Activated CD4-positive, alpha-beta T cell treated with anti-CD3 and anti-CD28 coated beads, Interleukin-10, Interleukin-2, amounts not matched to agents 100 ng/mL and 50 ng/mL, durations not matched to agents 16 hours and 8 hours (primary cell): Measurements from ENCODE around the gene TLE5.
A peak's percentile ranks its signal among the peaks of the same experiment; 100 is the strongest.
"Not testable (repeated sequence)": the region's sequence is repeated elsewhere in the genome, so short reads cannot be mapped to it uniquely, and the experiment has no call there.

Source experiments
- DNase-seq: peaks from one replicate; pipeline ENCODE4 v3.0.0-alpha.2; 2020

TLE5 gene

DNA sequence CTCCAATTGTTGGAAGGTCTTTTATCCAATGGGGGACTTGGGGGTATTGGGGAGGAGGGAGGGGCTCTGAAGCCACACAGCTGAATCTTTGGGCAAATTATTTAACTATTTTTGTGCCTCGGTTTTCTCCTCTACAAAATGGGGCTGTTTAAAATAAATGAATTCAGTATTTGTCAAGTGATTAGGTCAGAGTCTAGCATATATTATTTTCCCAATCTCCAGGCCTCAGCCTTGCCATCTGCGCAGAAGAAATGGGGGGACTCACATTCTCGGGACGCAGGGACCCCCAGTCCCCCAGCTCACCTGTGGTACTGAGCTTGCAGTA lies 1.5 kb downstream of the TLE5 start:
- no peak for DNase-seq

DNA sequence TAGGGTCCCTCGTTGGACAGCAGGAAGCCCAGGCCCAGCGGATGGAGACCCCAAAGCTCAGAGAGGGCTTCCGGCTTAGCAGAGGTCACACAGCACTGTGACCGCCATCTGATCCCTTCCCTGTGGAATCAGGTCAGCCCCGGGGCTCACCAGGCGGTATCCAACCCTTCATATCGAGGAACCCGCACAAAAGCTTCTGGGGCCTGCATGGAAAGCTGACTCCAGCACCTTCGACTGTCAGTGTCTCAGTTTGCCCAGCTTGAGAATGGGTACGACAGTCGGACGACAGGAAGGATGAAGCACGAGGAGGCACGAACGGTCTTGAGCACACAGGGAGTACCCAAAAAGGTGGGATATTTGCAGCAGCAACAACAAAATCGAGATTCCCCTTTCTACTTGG lies 2.6 kb downstream of the TLE5 start:
- DNase-seq = no peak

DNA sequence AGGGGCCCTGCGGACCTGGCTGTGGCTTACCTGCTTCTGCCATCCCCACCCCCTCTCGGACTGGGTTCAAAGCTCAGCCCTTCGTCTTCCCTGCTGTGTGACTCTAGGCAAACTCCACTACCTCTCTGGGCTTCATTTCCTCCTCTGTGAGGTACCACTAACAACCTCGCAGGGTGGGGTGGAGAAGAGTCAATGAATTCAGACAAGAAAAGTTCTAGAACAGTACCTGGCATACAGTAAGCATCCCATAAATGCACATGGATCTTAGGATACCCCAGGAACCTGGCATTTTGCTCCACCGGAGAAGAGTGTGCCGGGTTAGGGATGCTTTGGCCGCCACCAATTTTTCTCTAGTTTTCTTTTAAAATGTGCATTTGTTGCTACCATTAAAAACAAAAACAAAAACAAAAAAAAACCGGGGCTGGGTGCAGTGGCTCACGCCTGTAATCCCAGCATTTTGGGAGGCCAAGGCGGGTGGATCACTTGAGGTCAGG lies 3.4 kb downstream of the TLE5 start:
- no peak for DNase-seq

DNA sequence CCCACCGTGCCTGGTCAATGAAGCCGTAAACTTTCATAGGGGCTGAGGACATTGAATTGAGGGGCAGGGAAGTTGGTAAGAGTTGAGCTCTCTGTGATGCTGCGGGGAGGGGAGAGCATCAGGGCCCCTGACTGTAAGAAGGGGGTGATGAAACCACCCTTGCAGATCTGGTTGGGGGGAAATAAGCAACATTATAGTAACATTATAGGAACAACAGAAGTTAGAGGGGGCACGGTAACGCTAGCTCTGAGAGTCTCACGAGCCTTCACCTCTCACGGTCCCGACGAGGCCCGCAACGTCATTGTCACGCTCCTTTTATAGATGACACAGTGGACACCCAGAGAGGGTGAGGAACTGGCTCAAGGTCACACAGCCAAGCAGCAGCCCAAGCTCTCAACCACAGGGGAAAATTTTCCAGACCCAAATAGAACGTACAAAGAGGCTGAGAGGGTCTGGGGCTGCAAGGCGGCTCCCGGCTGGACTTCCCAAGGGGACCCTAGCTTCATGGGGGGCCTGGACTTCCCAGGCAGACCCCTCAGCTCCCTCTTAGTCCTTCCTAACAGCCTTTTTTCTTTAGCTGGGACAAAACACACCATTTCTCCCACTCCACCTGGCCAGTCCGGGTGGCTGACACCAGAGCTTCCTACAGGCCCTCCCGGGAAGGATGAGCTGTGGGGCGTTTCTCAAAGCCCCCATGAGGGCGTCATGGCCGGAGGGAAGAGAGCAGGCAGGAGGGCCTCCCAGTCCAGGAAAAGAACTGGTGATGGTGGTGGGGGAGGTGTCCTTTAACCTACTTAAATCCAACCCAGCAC lies 4.1 kb downstream of the TLE5 start:
- no peak for DNase-seq

DNA sequence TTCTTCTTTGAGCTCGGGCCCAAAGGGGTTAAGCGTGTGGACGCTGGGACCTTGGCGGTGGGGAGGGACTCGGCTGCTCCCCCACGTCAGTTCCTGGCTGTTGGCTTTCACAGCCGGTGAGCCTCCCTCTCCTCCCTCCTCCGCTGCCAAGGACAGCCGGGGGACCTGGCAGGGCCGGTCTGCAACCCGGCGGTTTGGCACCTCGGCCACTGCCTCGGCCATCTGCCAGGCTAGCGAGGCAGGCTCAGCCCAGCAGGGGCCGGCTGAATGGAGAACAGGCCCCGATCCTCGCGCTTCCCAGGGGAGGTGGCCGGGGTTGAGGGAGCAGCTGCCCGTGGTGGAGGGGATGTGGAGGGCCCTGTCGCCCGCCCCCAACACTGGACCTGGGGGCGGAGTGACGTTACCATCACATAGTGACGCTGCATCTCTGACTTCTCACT lies 5.0 kb downstream of the TLE5 start:
- no peak for DNase-seq

DNA sequence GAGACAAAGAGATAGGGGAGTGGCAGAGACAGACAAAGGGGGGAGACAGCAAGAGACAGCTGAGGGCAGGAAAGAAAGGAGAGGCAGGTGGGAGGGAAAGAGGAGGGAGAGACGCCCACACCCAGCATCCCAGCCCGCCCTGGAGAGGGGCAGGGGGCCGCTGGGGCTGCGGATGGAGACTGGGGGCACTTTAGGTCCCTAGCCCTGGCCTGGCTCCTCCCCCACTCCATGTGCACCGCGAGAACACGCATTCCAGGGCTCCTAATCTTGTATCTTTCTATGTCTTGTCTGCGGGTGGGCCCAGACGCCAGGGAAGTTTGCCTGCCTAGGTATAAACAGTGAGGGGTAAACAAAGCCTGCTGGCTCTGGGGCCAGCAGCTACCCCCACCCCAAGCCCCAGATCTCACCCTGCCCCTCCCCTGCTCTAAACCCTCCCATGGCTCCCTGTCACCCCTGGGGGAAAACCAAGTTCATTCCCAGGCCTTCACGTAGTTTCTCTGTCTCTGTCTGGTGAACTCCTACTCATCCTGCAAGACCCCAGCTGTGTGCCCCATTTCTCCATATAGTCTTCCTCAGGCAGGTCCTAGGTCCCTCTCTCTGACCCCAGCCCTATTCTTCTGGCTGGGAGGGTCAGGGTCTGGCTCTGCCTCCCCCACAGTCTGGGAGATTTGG lies 5.7 kb downstream of the TLE5 start:
- no peak for DNase-seq

DNA sequence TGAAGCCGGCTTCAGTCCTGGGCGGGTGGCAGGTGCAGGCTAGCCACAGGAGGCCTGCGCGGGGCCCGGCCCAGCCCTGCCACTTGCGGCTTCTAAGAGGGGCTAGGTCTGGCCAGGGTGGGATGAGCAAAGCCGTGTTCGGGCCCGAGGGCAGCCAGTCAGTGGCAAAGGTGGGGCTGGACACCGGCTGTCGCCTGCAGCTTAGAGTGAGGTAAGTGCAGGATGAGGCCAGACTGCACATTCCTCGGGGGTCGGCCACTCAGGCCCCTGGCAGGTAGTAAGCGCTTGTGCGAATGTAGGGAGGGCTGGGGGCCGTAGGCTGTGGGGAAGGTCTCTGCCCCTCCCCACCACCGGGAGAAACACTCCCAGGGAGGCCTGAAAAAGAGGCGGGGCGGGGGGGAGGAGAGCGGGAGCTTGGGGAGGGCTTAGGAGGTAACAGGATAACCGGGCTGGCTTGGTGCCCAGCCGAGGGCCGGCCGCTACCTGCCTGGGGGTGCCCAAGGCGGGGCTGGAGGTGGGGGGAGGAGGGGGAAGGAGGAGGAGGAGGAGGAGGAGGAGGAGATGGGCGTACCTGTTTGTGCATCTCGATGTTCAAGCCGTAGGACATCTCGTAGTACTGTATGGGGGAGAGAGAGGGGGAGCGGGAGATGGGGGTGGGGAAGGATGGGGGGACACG lies 6.4 kb downstream of the TLE5 start:
- DNase-seq = no peak

DNA sequence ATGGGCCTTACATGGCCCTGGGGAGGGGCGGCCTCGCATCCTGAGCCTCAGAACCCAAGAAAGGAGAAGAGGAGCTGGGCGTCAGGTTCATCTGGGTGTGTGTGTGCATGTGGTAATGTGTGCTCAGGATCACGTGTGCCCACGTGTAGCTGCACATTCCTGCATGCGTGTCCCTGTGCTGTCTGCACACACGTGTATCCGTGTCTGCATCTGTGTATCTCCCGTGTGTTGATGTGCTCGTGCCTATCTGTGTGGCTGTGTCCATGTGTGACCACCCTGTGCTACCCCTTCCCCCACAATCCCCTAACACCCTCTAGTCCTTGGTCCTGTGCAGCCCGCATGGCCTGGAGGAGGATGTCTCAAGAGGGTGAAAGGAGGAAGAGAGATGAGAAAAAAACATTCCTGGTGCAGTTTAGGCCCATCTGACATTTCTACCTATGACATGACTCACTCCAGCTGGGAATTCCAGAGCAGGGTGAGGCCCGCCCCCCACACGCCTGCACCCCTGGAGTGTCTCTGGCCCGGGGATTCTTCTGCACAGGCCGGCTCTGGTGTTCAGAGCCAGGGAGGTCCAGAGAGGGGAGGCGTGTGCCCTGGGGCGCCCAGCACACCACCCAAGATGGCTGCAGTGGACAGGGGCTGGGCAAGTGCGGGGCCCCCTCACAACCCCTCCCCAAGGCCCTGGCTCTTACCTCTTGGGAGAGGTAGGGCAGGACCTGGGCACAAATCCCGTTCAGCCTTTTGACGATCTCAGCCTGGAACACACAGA lies 7.1 kb downstream of the TLE5 start:
- DNase-seq = no peak

DNA sequence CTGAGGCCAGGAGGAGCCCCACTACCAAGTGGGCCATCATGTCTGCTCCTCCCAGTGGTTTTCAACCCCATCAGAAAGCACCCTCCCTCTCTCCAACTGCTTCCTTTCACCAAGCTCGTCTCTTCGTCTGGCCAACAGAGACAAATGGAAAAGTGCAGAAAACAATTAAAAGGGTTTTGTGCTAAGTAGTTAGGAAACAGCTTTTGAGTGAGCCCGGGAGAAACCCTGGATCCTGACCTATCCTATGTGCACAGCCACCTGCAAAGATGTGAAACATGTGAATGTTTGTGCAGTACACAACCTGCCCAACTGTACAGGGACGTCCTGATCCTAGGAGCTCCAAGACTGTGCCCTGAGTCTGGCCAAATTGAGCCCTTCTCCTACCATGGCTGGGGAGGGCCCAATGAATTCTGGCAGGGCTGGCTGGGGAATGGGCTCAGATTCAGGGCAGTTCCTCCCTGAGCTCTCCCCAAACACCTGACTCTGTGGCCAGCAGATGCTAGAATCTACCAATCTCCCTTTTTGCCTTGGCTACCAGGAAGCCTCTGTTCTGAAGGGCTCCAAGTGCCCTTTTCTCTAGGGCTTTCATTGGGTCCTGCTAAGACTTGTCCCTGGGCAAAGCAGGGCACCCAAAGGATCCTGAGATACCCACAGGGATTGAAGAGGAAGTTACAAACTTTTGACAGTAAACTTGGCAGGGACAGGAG lies 7.9 kb downstream of the TLE5 start:
- no peak for DNase-seq

DNA sequence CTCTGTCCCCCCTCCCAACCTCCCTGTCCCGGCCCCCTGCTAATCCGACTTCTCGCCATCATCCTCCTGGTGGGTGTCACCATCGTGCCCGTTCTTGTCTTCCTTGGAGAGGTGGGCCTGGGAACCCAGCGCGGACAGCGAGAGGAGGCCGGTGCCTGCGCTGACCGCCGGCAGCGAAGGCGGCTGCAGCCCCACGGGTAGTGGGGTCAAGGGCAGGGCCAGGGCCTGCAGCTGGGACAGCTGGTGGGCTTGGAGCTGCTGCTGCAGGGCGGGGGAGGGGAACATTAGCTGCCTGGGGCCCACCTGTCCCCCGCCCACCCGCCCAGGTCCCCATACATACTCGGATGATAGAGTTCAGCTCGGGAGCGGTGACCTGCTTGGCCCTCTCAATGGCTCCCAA lies 8.5 kb downstream of the TLE5 start:
- DNase-seq = no peak

DNA sequence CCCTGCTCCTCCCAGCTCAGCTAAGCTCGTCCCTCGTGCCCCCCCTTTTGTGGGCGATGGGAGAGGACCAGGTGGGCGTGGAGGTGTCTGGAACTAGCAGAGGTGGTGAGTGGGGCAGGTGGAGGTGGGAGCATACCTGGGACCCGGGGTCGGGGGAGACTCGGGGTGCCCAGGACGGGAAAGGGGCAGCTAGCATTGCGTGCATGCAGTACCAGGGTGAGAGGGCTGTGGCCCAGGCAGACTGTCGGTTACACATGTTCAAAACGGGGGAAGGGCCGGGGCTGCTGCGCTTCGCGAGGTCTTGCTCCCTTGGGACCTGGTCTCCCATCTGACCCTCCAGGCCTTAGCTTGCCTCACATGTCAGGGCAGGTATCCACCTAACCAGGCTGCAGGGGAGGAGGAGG lies 9.1 kb downstream of the TLE5 start:
- no peak for DNase-seq

DNA sequence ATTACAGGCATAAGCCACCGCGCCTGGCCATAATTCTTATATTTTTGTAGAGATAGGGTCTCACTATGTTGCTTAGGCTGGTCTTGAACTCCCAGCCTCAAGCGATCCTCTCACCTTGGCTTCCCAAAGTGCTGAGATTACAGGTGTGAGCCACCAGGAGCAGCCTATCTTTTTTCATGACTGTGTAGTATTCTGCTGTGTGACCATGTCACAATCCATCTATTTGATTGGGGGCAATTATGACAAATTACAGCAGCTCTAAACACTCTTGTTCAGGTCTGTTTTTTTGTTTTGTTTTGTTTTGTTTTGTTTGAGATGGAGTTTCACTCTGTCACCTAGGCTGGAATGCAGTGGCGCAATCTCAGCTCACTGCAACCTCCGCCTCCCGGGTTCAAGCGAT lies 12.3 kb downstream of the TLE5 start:
- not testable (repeated sequence) for DNase-seq

DNA sequence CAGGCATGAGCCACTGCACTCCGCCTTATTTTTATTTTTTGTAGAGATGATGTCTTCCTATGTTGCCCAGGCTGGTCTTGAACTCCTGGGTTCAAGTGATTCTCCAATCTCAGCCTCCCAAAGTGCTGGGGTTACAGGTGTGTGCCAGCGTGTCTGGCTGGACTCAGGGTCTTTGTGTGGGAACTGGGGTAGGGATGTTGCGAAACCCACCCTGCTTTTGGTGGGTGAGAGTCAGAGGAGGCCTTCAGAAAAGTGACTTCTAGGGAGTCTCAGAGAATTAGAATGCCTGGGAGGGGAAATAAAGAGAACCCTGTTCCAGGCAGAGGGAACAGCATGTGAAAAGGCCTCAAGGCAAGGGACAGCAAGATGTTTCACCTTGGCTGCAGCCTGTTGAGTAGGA lies 13.2 kb downstream of the TLE5 start:
- no peak for DNase-seq

DNA sequence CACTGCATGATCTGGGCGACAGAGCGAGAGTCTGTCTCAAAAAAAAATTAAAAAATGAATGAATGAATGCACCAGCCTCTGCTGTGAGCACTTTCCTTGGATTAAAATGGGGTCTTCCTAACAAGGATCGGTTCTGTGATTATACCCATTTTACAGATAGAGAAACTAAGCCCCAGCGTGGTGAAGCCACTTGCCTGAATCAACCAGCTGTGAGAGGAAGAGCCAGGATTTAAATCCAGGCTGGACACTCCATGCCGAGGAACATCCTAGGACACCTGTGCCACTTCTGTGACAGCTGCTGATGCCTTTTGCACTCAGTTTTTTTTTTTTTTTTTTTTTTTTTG lies 14.1 kb downstream of the TLE5 start:
- no peak for DNase-seq

DNA sequence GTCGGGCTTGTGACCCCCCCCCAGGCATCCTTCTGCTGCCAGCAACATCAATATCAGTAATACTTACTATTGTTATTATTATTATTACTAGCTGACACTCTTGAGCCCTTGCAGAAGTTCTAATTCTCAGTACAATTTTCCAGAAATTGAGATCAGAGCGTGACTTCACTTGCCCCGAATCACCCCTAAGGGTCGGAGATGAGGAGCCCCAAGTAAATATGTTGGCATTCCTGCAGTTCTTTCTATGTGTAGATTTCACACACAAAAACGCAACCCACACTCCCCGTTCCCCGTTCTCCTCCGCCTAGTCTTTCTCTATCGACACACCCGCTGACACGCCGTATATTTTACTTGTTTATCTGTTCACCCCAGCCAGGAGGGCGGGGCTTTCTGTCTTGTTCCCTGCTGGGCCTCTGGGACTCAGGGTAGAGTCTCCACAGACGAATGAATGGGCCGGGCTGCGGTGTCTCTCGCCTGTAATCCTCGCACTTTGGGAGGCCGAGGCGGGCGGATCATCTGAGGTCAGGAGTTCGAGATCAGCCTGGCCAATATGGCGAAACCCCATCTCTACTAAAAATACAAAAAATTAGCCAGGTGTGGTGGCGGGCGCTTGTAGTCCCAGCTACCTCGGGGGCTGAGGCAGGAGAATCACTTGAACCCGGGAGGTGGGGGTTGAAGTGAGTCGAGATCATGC lies 14.7 kb downstream of the TLE5 start:
- peak; percentile 51 for DNase-seq

DNA sequence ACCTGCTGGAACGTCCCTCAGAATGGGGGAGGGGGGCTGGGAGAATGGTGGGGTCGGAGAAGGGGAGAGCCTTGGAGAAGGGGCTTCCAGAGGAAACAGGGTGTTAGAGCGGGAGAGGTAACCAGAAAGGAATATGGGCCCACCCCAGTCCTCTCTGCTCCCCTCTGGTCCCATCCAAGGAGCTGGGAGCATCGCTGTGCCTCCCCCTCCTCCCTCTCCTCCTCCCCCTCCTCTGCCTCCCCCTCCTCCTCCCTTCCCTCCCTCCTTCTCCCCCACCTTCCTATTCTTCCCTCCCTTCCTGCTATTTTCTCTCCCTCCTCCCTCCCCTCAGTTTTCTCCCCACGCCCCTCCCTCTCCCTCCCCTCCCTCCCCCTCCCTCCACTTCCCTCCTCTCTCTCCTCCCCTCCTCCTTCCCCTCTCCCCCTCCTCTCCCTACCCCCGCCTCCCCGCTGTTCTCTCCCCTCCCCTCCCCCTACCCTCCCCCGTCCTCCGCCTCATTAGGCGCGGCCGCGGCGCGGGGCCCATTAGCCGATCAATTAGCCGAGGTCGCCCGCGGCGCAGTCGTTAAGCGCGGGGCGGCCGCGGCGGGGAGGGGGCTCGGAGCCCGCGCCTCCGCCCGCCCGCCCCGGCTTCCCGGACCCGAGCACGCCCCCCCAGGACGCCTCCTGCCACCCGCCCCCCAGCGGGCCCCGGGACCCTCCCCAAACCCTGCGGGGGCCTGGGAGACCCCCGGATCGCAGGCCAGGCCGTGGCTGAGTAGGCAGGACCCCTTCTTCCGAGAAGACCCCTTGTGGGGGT lies 15.4 kb downstream of the TLE5 start:
- no peak for DNase-seq

DNA sequence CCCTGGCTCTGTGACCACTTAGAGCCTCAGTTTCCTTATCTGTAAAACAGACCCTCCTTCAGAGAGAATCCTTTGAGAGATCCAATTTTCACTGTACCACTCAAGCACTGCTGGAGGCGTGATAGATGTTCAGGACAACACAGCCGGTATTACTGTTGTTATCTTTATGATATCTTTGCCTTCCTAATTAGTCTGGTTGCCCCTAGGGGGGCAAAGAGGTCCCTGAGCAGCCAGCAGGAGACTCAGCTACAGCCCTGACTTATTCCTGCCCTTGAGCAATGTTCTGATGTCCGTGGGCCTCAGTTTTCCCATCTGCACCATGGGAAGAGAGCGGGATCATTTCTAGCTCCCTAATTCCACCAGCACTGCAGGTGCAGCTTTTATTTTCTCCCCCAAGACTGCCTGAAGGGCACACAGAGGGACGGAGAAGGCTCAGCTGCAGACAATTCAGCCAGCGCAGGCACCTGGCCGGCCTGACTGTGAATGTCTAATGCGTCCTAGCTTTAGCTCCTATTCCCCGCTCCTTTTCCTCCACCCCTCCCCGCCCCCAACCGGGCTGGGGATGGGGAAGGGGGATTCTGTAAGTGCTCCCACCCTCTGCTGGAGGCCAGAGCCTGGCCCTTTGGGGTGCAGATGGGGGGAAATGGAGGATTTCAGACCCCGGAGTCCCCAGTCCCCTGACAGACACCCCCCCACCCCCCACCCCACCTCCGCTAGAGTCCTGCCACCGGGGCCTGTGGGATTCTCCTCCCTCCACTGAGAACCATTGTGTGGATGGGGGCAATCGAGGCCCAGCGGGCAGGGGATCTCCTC lies 16.2 kb downstream of the TLE5 start:
- no peak for DNase-seq

DNA sequence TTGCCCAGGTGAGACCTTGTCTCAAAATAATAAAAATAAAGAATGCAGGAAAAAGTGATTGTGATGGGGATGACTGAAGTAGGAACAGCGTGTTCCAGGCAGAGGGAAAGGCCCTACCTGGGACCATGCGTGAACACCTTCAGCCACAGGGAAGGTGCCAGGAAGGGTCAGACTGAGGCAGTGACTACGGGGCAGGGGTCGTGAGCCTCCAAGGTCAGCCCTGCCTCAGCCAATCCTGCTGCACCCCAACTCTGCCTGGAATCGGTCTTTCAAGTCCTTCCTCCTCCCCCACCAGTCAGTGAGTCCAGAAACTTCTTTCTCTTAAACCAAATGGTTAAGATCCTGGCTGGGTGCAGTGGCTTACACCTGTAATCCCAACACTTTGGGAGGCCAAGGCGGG lies 17.1 kb downstream of the TLE5 start:
- DNase-seq = no peak

DNA sequence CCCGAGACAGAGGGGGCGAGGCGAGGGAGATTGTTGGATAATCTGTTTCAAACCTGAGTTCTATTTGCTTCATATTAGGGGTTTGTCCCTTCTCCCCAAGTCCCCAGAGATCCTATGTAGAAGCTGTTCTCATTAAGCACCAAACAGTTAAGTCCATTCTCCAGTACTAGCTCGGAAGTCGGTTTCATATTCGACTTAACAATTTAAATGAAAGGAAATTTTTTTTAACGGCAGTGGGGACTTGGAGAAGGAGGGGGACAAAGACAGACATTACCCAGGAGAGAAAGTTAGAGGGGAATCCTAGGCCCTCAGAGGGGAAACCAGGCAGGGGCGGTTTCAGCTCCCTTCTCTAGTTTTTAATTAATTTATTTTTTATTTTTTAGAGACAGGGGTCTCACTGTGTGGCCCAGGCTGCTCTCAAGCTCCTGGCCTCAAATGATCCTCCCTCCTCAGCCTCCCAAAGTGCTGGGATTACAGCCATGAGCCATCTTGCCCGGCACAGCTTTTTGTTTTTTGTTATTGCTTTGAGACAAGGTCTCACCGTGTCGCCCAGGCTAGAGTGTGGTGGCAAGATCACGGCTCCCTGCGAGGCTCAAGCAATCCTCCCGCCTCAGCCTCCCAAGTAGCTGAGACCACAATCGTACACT lies 19.6 kb downstream of the TLE5 start:
- DNase-seq = no peak
